Endodermal cell (in vitro differentiated cells): ENCODE measurements around the gene PADI3. TPM values are rescaled to one million over a fixed set of nuclear protein-coding genes. Genes with fewer than 3 reads are reported as not detected.

Experiments
- DNase-seq: peaks from one replicate; pipeline ENCODE4 v3.0.0-alpha.2; 2017
- H3K27ac ChIP-seq: 2 replicates; pipeline ENCODE4 v1.5.1; 2013; ENCODE audit warnings: mild to moderate bottlenecking, low read depth, low read length, moderate library complexity
- H3K27me3 ChIP-seq: 2 replicates; pipeline ENCODE4 v1.6.1; 2013; ENCODE audit warnings: mild to moderate bottlenecking, low read length, moderate library complexity; ENCODE audit not compliant: insufficient read depth, control insufficient read depth, poor library complexity, severe bottlenecking
- H3K36me3 ChIP-seq: 2 replicates; pipeline ENCODE4 v1.7.0; 2013; ENCODE audit warnings: mild to moderate bottlenecking, low read length, moderate library complexity; ENCODE audit not compliant: control insufficient read depth, insufficient read depth
- H3K4me1 ChIP-seq: one replicate; pipeline ENCODE4 v1.7.0; 2013; ENCODE audit warnings: low read length; ENCODE audit not compliant: control insufficient read depth, insufficient read depth
- H3K4me3 ChIP-seq: 2 replicates; pipeline ENCODE4 v1.5.1; 2013; ENCODE audit warnings: mild to moderate bottlenecking, low read length, moderate library complexity
- H3K9ac ChIP-seq: 2 replicates; pipeline ENCODE4 v1.6.1; 2013; ENCODE audit warnings: mild to moderate bottlenecking, low read length, moderate library complexity; ENCODE audit not compliant: poor library complexity, severe bottlenecking; ENCODE audit errors: extremely low read depth
- H3K9me3 ChIP-seq: 2 replicates; pipeline ENCODE4 v1.6.1; 2013; ENCODE audit warnings: mild to moderate bottlenecking, low read length, moderate library complexity; ENCODE audit not compliant: control insufficient read depth
- H3K27ac Mint-ChIP-seq: 2 replicates; pipeline ENCODE4 v1.8.0; 2020; ENCODE audit warnings: mixed read lengths
- H3K27me3 Mint-ChIP-seq: 2 replicates; pipeline ENCODE4 v1.8.0; 2021; ENCODE audit warnings: mild to moderate bottlenecking, mixed read lengths; ENCODE audit not compliant: insufficient read depth
- H3K36me3 Mint-ChIP-seq: 2 replicates; pipeline ENCODE4 v1.8.0; 2020; ENCODE audit warnings: low read depth, mixed read lengths
- H3K4me1 Mint-ChIP-seq: 2 replicates; pipeline ENCODE4 v1.8.0; 2020; ENCODE audit warnings: mixed read lengths
- H3K4me3 Mint-ChIP-seq: 2 replicates; pipeline ENCODE4 v1.8.0; 2020; ENCODE audit warnings: mild to moderate bottlenecking, moderate library complexity, mixed read lengths
- H3K9me3 Mint-ChIP-seq: 2 replicates; pipeline ENCODE4 v1.8.0; 2020; ENCODE audit warnings: mild to moderate bottlenecking, mixed read lengths
- CTCF ChIP-seq: fragments of 200-600 bp; sonication (generic); conservative IDR thresholded peaks from 2 replicates; pipeline ENCODE4 v1.5.0; 2021; ENCODE audit warnings: antibody characterized with exemption, mild to moderate bottlenecking
- WGBS, 2 experiments: methylation state at CpG; one replicate each; pipeline versions ENCODE4 v1.1.5 to v1.1.7; 2013; ENCODE audit warnings: missing lambda C conversion rate in 2 of 2, mixed read lengths in 1 of 2; ENCODE audit not compliant: insufficient coverage in 1 of 2, insufficient read length in 1 of 2; 5-methylcytosine and 5-hydroxymethylcytosine counted together
- total RNA-seq, 2 donors: library from RNA; stranded (reverse); fragmentation: NEBNext Ultra II Directional in 1 of 2; extraction: Animal tissue kit (Norgen Biotek cat#: 25700) in 1 of 2; gene quantifications; 2 replicates in 1 of 2; 3 replicates in 1 of 2; pipeline ENCODE4 v1.2.1, GENCODE V29; 2021

The PADI3 gene
- total RNA-seq, 2 donors from 2014 or later, result 0.29 to 0.33 TPM

GRCh38 chr1:17274186-17275170 is 25.6 kb downstream of the PADI3 start:
- Mint-ChIP-seq H3K4me3 (no peak overlapping the region), H3K9me3 (no peaks in the 10 kb centered on the region), H3K4me1 (no peaks in the 10 kb centered on the region), H3K27ac (no peak overlapping the region), H3K36me3 (no peaks in the 10 kb centered on the region), H3K27me3 (no peaks in the 10 kb centered on the region)
- Histone ChIP-seq H3K27me3 (no peaks in the 10 kb centered on the region), H3K4me3 (no peak overlapping the region), H3K9me3 (no peaks in the 10 kb centered on the region), H3K9ac (no peak overlapping the region), H3K27ac (no peak overlapping the region), H3K4me1 (no peaks in the 10 kb centered on the region), H3K36me3 (no peaks in the 10 kb centered on the region)
- 44 to 58% methylated on average over 5 to 15 of the region's 15 CpGs for WGBS, 2 experiments
- TF ChIP-seq CTCF, result peak; percentile 87
- DNase-seq, result peak; percentile 90

DNA sequence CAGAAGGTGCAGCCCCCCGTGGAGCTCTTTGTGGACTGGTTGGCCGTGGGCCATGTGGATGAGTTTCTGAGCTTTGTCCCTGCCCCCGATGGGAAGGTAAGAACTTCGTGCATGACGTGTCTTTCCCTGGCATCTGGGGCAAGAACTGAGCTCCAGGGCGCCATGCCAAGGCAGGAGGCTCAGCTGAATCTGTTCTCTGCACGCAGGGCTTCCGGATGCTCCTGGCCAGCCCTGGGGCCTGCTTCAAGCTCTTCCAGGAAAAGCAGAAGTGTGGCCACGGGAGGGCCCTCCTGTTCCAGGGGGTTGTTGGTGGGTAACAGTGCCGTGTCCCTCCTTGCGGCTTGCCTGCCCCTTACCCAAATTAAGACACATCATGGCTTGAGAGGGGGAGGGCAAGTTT is 27.7 kb downstream of the PADI3 start:
- H3K27me3 ChIP-seq, result no peaks in the 10 kb centered on the region
- no peaks in the 10 kb centered on the region for H3K9me3 ChIP-seq
- no peak overlapping the region for H3K27ac ChIP-seq
- no peak for TF ChIP-seq CTCF
- H3K27ac Mint-ChIP-seq, result no peak overlapping the region
- H3K9me3 Mint-ChIP-seq, result no peaks in the 10 kb centered on the region
- no peaks in the 10 kb centered on the region for H3K4me1 Mint-ChIP-seq
- no peaks in the 10 kb centered on the region for H3K4me1 ChIP-seq
- H3K4me3 Mint-ChIP-seq, result no peak overlapping the region
- H3K27me3 Mint-ChIP-seq, result no peaks in the 10 kb centered on the region
- H3K36me3 ChIP-seq, result no peaks in the 10 kb centered on the region
- no peak overlapping the region for H3K9ac ChIP-seq
- WGBS, 2 experiments, result 88 to 92% methylated on average over 5 to 11 of the region's 11 CpGs
- no peaks in the 10 kb centered on the region for H3K36me3 Mint-ChIP-seq
- H3K4me3 ChIP-seq, result no peak overlapping the region
- DNase-seq, result no peak

DNA sequence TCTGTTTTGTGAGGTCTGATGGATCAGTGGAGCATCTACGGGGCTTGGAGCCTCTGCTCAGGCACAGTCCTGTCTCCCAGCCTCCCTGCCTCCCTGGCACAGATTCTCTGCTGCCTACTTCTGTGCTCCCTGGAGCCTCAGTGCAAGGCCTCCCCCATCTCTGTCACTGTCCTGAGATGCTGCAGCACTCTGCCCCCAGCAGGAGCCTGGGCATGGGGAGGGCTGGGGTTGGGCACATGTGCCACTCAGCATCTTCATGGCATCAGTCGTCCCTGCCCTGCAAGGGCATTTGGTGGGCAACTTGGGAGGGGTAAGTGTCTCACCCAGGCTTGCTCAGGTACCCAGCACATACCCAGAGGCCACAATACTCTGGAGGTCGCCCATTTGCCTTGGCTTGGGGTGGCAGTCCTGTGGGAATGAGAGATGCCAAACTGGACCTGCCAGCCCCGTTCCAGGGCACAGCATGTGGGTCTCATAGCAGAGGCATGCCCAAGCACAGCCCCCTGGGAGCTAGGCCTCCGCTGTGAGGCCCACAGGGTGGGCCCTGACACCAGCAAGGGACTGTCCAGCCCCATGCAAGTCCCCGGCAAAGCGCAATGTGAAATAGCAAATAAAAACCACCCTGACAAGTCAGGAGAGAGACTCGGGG is 28.7 kb downstream of the PADI3 start:
- 90 to 91% methylated on average over 6 to 8 of the region's 8 CpGs for whole genome bisulfite sequencing, 2 experiments

More for the DNA sequence above, 28.7 kb downstream of the PADI3 start:
- Histone ChIP-seq H3K4me3 (no peak overlapping the region), H3K27me3 (no peaks in the 10 kb centered on the region), H3K27ac (no peak overlapping the region), H3K9ac (no peak overlapping the region), H3K9me3 (no peaks in the 10 kb centered on the region), H3K4me1 (no peaks in the 10 kb centered on the region), H3K36me3 (no peaks in the 10 kb centered on the region)
- Mint-ChIP-seq H3K27me3 (no peaks in the 10 kb centered on the region), H3K4me1 (no peaks in the 10 kb centered on the region), H3K4me3 (no peak overlapping the region), H3K27ac (no peak overlapping the region), H3K9me3 (no peaks in the 10 kb centered on the region), H3K36me3 (no peaks in the 10 kb centered on the region)
- TF ChIP-seq CTCF, result no peak
- DNase-seq, result no peak
